Left hindlimb (tissue), 1 donor: Measurements from ENCODE around the gene ADI1.
"Not testable (repeated sequence)": the region's sequence is repeated elsewhere in the genome, so short reads cannot be mapped to it uniquely, and the experiment has no call there.

Source experiments
- DNase-seq: peaks from one replicate; pipeline ENCODE4 v3.0.0-alpha.2; 2018

ADI1 gene

GRCh38 chr2:3492475-3492787, 26.9 kb downstream of the ADI1 start:
- not testable (repeated sequence) for DNase-seq

- no peak for DNase-seq
Measured at GRCh38 chr2:3491716-3492474, 27.4 kb downstream of the ADI1 start.

- no peak for DNase-seq
Measured at GRCh38 chr2:3491306-3491705, 28.0 kb downstream of the ADI1 start.

- no peak for DNase-seq
Measured at GRCh38 chr2:3490191-3491170, 28.9 kb downstream of the ADI1 start.

GRCh38 chr2:3489764-3490115, 29.6 kb downstream of the ADI1 start:
- no peak for DNase-seq

- no peak for DNase-seq
Measured at GRCh38 chr2:3488855-3489763, 30.2 kb downstream of the ADI1 start.

- no peak for DNase-seq
Measured at GRCh38 chr2:3488061-3488531, 31.2 kb downstream of the ADI1 start.

GRCh38 chr2:3487432-3487831, 31.9 kb downstream of the ADI1 start:
- no peak for DNase-seq

- no peak for DNase-seq
Measured at GRCh38 chr2:3487028-3487425, 32.3 kb downstream of the ADI1 start.

- no peak for DNase-seq
Measured at GRCh38 chr2:3486047-3487027, 33.0 kb downstream of the ADI1 start.

- DNase-seq = no peak
Measured at GRCh38 chr2:3485166-3485565, 34.2 kb downstream of the ADI1 start.

- DNase-seq = no peak
Measured at GRCh38 chr2:3483986-3484960, 35.1 kb downstream of the ADI1 start.

GRCh38 chr2:3483227-3483985, 35.9 kb downstream of the ADI1 start:
- peak; percentile 66 for DNase-seq

GRCh38 chr2:3482363-3482821, 36.9 kb downstream of the ADI1 start:
- no peak for DNase-seq

GRCh38 chr2:3481736-3482362, 37.5 kb downstream of the ADI1 start:
- no peak for DNase-seq

GRCh38 chr2:3481011-3481400, 38.3 kb downstream of the ADI1 start:
- DNase-seq = no peak

- no peak for DNase-seq
Measured at GRCh38 chr2:3480352-3481010, 38.9 kb downstream of the ADI1 start.
